Tibial nerve (tissue), 4 donors: ENCODE results near the gene HERC4. TPM values are rescaled to one million over a fixed set of nuclear protein-coding genes. Genes with fewer than 3 reads are reported as not detected.
"Not testable (repeated sequence)": the region's sequence is repeated elsewhere in the genome, so short reads cannot be mapped to it uniquely, and the experiment has no call there.

Experiments used
- DNase-seq, 2 donors: peaks; one replicate each; pipeline ENCODE4 v3.0.0-alpha.2; 2019; ENCODE audit warnings: low spot score in 2 of 2
- H3K27ac ChIP-seq, 4 donors: fragments of 200-600 bp; sonication (generic) in 3 of 4; one replicate each; pipeline ENCODE4 v1.5.1; 2017 to 2019; ENCODE audit warnings: mild to moderate bottlenecking in 1 of 4
- H3K27me3 ChIP-seq, 2 donors: fragments of 200-600 bp; sonication (generic) in 1 of 2; one replicate each; pipeline versions ENCODE4 v1.5.1 to v1.6.0; 2017 to 2019
- H3K36me3 ChIP-seq, 3 donors: fragments of 200-600 bp; sonication (generic); one replicate each; pipeline ENCODE4 v1.5.1; 2018 to 2019
- H3K4me1 ChIP-seq, 4 donors: fragments of 200-600 bp; sonication (generic) in 3 of 4; one replicate each; pipeline ENCODE4 v1.5.1; 2017 to 2019
- H3K4me3 ChIP-seq, 4 donors: fragments of 200-600 bp; sonication (generic) in 3 of 4; one replicate each; pipeline ENCODE4 v1.5.1; 2017 to 2019; ENCODE audit warnings: mild to moderate bottlenecking in 1 of 4, moderate library complexity in 1 of 4
- H3K9me3 ChIP-seq, 4 donors: fragments of 200-600 bp; sonication (generic) in 3 of 4; one replicate each; pipeline ENCODE4 v1.5.1; 2017 to 2019
- EP300 ChIP-seq, 2 donors: sonication (generic); formaldehyde crosslinking; IDR thresholded peaks; one replicate each; pipeline ENCODE4 v1.6.1; 2017; ENCODE audit warnings: antibody characterized with exemption in 2 of 2, mild to moderate bottlenecking in 1 of 2
- POLR2A ChIP-seq, 2 donors: fragments of 450-650 bp; IDR thresholded peaks; one replicate each; pipeline ENCODE4 v1.6.1; 2017; ENCODE audit warnings: antibody characterized with exemption in 2 of 2, mild to moderate bottlenecking in 2 of 2, moderate library complexity in 2 of 2
- WGBS, 2 donors: methylation state at CpG; one replicate each; pipeline ENCODE4 v1.1.5; 2018; 5-methylcytosine and 5-hydroxymethylcytosine counted together
- total RNA-seq, 4 donors: library from RNA; depleted of rRNA; stranded (reverse); fragments of >200 nt; gene quantifications; one replicate each; pipeline ENCODE4 v1.1.0, GENCODE V29; 2016
- TF ChIP-seq, protein P1 (sequence below), 5 experiments: fragments of 200-600 bp in 3 of 5; fragments of 450-650 bp in 2 of 5; sonication (generic) in 3 of 5; IDR thresholded peaks; one replicate each; pipeline ENCODE4 v1.5.1; 2016 to 2019; ENCODE audit warnings: antibody characterized with exemption in 5 of 5, mild to moderate bottlenecking in 3 of 5, moderate library complexity in 2 of 5

HERC4 gene
- total RNA-seq, 4 donors from 2014 or later, result 38.1 to 57.0 (median 54.1) TPM

DNA sequence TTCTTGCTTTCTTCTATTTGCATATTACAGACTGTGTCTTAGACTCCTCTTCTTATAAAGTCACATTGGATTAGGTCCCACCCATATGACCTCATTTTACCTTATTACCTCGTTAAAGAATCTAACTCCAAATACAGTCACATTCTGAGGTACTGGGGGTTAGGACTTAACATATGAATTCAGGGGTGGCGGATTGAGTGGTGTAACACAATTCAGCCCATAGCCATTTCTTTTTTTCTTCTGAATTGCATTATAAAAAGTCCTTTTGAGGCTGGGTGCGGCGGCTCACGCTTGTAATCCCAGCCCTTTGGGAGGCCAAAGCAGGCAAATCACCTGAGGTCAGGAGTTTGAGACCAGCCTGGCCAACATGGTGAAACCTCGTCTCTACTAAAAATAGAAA lies 6.8 kb upstream of the HERC4 start:
- Histone ChIP-seq H3K4me3 (no peak overlapping the region), H3K4me1 (no peaks in the 10 kb centered on the region), H3K36me3 (no peaks in the 10 kb centered on the region), H3K27ac (no peak overlapping the region), H3K27me3 (no peaks in the 10 kb centered on the region), H3K9me3 (no peaks in the 10 kb centered on the region)
- TF ChIP-seq POLR2A (IDR thresholded peaks at IDR 0.05) (no peak), EP300 (IDR thresholded peaks at IDR 0.05) (no peak)
- TF ChIP-seq, protein P1, sequence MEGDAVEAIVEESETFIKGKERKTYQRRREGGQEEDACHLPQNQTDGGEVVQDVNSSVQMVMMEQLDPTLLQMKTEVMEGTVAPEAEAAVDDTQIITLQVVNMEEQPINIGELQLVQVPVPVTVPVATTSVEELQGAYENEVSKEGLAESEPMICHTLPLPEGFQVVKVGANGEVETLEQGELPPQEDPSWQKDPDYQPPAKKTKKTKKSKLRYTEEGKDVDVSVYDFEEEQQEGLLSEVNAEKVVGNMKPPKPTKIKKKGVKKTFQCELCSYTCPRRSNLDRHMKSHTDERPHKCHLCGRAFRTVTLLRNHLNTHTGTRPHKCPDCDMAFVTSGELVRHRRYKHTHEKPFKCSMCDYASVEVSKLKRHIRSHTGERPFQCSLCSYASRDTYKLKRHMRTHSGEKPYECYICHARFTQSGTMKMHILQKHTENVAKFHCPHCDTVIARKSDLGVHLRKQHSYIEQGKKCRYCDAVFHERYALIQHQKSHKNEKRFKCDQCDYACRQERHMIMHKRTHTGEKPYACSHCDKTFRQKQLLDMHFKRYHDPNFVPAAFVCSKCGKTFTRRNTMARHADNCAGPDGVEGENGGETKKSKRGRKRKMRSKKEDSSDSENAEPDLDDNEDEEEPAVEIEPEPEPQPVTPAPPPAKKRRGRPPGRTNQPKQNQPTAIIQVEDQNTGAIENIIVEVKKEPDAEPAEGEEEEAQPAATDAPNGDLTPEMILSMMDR (IDR thresholded peaks at IDR 0.05), result no peak
- 83 to 88% methylated on average over 6 of the region's 6 CpGs for WGBS, 2 donors
- no peak for DNase-seq

DNA sequence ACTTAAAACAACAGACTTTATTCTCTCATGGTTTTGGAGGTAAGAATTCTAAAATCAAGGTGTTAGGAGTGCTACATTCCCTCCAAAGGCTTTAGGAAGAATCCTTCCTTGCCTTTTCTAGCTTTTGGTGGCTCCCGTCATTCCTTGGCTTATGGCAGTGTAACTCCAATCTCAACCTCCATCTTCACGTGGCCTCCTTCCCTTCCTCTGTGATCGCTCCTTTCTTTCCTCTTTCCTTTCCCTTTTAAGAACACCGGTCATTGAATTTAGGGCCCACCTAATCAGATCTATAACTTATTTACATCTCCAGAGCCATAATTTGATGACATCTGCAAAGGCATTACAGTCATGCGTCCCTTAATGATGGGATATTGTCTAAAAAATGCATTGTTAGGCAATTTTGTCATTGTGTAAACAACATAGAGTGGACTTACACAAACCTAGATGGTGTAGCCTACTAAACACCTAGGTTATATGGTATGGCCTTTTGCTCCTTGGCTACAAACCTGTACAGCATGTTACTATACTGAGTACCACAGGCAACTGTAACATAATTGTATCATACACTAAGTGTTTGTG lies 5.9 kb upstream of the HERC4 start:
- Histone ChIP-seq H3K9me3 (no peaks in the 10 kb centered on the region), H3K27ac (no peak overlapping the region), H3K4me1 (no peaks in the 10 kb centered on the region), H3K27me3 (no peaks in the 10 kb centered on the region), H3K36me3 (no peaks in the 10 kb centered on the region), H3K4me3 (no peak overlapping the region)
- TF ChIP-seq, protein P1 (IDR thresholded peaks at IDR 0.05), result no peak
- TF ChIP-seq EP300 (IDR thresholded peaks at IDR 0.05), result no peak
- TF ChIP-seq POLR2A (IDR thresholded peaks at IDR 0.05), result no peak
- WGBS, 2 donors, result 82 to 83% methylated on average over 5 of the region's 5 CpGs
- no peak for DNase-seq

GRCh38 chr10:68079434-68079833 lies 4.4 kb upstream of the HERC4 start:
- H3K9me3 ChIP-seq, result no peaks in the 10 kb centered on the region
- H3K27ac ChIP-seq, result no peak overlapping the region
- no peaks in the 10 kb centered on the region for H3K36me3 ChIP-seq
- TF ChIP-seq, protein P1 (IDR thresholded peaks at IDR 0.05), result no peak
- TF ChIP-seq EP300 (IDR thresholded peaks at IDR 0.05) (no peak), POLR2A (IDR thresholded peaks at IDR 0.05) (no peak)
- H3K4me3 ChIP-seq, result no peak overlapping the region
- no peak for DNase-seq
- H3K4me1 ChIP-seq, result peaks cover 0 to 5% (median 0%) of the 10 kb centered on the region in 4 donors
- H3K27me3 ChIP-seq, result no peaks in the 10 kb centered on the region
- WGBS, 2 donors, result 81 to 93% methylated on average over 1 of the region's 1 CpG

DNA sequence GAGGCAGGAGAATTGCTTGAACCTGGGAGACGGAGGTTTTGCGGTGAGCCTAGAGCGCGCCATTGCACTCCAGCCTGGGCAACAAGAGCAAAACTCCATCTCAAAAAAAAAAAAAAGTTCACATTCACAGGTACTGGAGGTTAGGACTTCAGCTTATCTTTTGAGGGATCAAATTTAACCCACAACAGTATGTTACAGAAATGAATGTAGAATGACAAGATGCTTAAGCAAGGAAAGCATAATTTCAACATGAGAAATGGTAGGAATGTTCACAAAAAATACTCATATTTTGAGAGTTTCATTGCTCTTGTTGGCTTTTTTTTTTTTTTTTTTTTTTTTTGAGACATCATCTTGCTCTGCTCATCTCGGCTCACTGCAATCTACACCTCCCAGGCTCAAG lies 1.9 kb upstream of the HERC4 start:
- TF ChIP-seq, protein P1 (IDR thresholded peaks at IDR 0.05), result no peak
- TF ChIP-seq EP300 (IDR thresholded peaks at IDR 0.05), result no peak
- TF ChIP-seq POLR2A (IDR thresholded peaks at IDR 0.05), result no peak
- no peaks in the 10 kb centered on the region for H3K9me3 ChIP-seq
- DNase-seq, result no peak
- H3K4me3 ChIP-seq, result no peak overlapping the region
- WGBS, 2 donors, result 95% methylated on average over 5 of the region's 5 CpGs
- H3K4me1 ChIP-seq, result peaks cover 0 to 25% (median 17%) of the 10 kb centered on the region in 4 donors
- H3K27me3 ChIP-seq, result no peaks in the 10 kb centered on the region
- H3K27ac ChIP-seq, result no peak overlapping the region
- H3K36me3 ChIP-seq, result no peaks in the 10 kb centered on the region

DNA sequence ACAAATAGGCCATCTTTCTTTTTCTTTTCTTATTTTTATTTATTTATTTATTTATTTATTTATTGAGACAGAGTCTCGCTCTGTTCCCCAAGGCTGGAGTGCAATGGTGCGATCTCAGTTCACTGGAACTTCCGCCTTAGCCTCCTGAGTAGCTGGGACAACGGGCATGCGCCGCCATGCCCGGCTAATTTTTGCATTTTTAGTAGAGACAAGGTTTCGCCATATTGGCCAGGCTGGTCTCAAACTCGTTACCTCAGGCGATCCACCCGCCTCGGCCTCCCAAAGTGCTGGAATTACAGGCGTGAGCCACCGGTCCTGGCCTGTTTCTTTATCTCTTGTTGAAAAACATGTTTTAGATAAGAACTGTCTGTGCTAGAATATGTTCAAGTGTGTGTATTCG lies 998 bp upstream of the HERC4 start:
- H3K9me3 ChIP-seq, H3K27me3 ChIP-seq, H3K27ac ChIP-seq, DNase-seq, H3K4me3 ChIP-seq, H3K36me3 ChIP-seq: not testable (repeated sequence)
- WGBS, 2 donors, result 97 to 98% methylated on average over 15 of the region's 15 CpGs
- peaks cover 0 to 35% (median 25%) of the 10 kb centered on the region in 4 donors for H3K4me1 ChIP-seq
